Measurements from ENCODE around the gene DUSP8.
A peak's percentile ranks its signal among the peaks of the same experiment; 100 is the strongest.

Gene DUSP8

GRCh38 chr11:1553808-1554594, 18.1 kb downstream of the DUSP8 start:
- DNase-seq (ENCODE audit: low read depth, low spot score): no peak
- H3K27ac ChIP-seq: no peak overlapping the region
- no peaks in the 10 kb centered on the region for H3K36me3 ChIP-seq (ENCODE audit: insufficient read depth, low read length)
- no peak overlapping the region for H3K4me3 ChIP-seq
- TF ChIP-seq POLR2AphosphoS5 (IDR thresholded peaks at IDR 0.05; ENCODE audit: borderline replicate concordance, low read depth, low read length): no peak
- H3K9me3 ChIP-seq (ENCODE audit: low read depth, low read length): no peaks in the 10 kb centered on the region
- no peak overlapping the region for H3K9ac ChIP-seq (ENCODE audit: insufficient read length)

- H3K27ac ChIP-seq: no peak overlapping the region
These were observed 22.4 kb downstream of the DUSP8 start for GRCh38 chr11:1549338-1550330.

GRCh38 chr11:1548221-1549070, 23.6 kb downstream of the DUSP8 start:
- H3K9ac ChIP-seq (ENCODE audit: insufficient read length): no peak overlapping the region
- no peaks in the 10 kb centered on the region for H3K36me3 ChIP-seq (ENCODE audit: insufficient read depth, low read length)
- no peak overlapping the region for H3K4me3 ChIP-seq
- no peaks in the 10 kb centered on the region for H3K9me3 ChIP-seq (ENCODE audit: low read depth, low read length)
- DNase-seq (ENCODE audit: low read depth, low spot score): no peak
- TF ChIP-seq POLR2AphosphoS5 (IDR thresholded peaks at IDR 0.05; ENCODE audit: borderline replicate concordance, low read depth, low read length) (no peak), EZH2 (IDR thresholded peaks at IDR 0.05) (peak; percentile 66)
- no peak overlapping the region for H3K27ac ChIP-seq

More at GRCh38 chr11:1549338-1550330, 22.4 kb downstream of the DUSP8 start:
- no peak for TF ChIP-seq POLR2AphosphoS5 (IDR thresholded peaks at IDR 0.05; ENCODE audit: borderline replicate concordance, low read depth, low read length)
- TF ChIP-seq FOXP2 (optimal IDR thresholded peaks at IDR 0.05; ENCODE audit: control extremely low read depth, extremely low read length, insufficient read depth): no peak
- no peak for TF ChIP-seq EZH2 (IDR thresholded peaks at IDR 0.05)
- H3K4me3 ChIP-seq: no peak overlapping the region
- no peak for DNase-seq (ENCODE audit: low read depth, low spot score)
- H3K36me3 ChIP-seq (ENCODE audit: insufficient read depth, low read length): no peaks in the 10 kb centered on the region
- no peaks in the 10 kb centered on the region for H3K9me3 ChIP-seq (ENCODE audit: low read depth, low read length)
- no peak overlapping the region for H3K9ac ChIP-seq (ENCODE audit: insufficient read length)

- Histone ChIP-seq H3K9me3 (ENCODE audit: low read depth, low read length) (no peaks in the 10 kb centered on the region), H3K36me3 (ENCODE audit: insufficient read depth, low read length) (no peaks in the 10 kb centered on the region), H3K27ac (no peak overlapping the region), H3K9ac (ENCODE audit: insufficient read length) (no peak overlapping the region), H3K4me3 (no peak overlapping the region)
- TF ChIP-seq FOXP2 (optimal IDR thresholded peaks at IDR 0.05; ENCODE audit: control extremely low read depth, extremely low read length, insufficient read depth) (no peak), EZH2 (IDR thresholded peaks at IDR 0.05) (peak; percentile 58), POLR2AphosphoS5 (IDR thresholded peaks at IDR 0.05; ENCODE audit: borderline replicate concordance, low read depth, low read length) (no peak)
- no peak for DNase-seq (ENCODE audit: low read depth, low spot score)
These were observed 24.5 kb downstream of the DUSP8 start for GRCh38 chr11:1547467-1548098.

GRCh38 chr11:1546536-1547466, 25.3 kb downstream of the DUSP8 start:
- no peak overlapping the region for H3K9ac ChIP-seq (ENCODE audit: insufficient read length)
- no peak for DNase-seq (ENCODE audit: low read depth, low spot score)
- peak overlapping the region; percentile 58 for H3K4me3 ChIP-seq

GRCh38 chr11:1546077-1546535, 26.0 kb downstream of the DUSP8 start:
- Histone ChIP-seq H3K36me3 (ENCODE audit: insufficient read depth, low read length) (no peaks in the 10 kb centered on the region), H3K4me3 (no peak overlapping the region), H3K9ac (ENCODE audit: insufficient read length) (no peak overlapping the region), H3K9me3 (ENCODE audit: low read depth, low read length) (no peaks in the 10 kb centered on the region), H3K27ac (no peak overlapping the region)
- no peak for TF ChIP-seq FOXP2 (optimal IDR thresholded peaks at IDR 0.05; ENCODE audit: control extremely low read depth, extremely low read length, insufficient read depth)
- TF ChIP-seq EZH2 (IDR thresholded peaks at IDR 0.05): no peak
- no peak for TF ChIP-seq POLR2AphosphoS5 (IDR thresholded peaks at IDR 0.05; ENCODE audit: borderline replicate concordance, low read depth, low read length)
- no peak for DNase-seq (ENCODE audit: low read depth, low spot score)

More at GRCh38 chr11:1546536-1547466, 25.3 kb downstream of the DUSP8 start:
- Histone ChIP-seq H3K27ac (no peak overlapping the region), H3K36me3 (ENCODE audit: insufficient read depth, low read length) (no peaks in the 10 kb centered on the region), H3K9me3 (ENCODE audit: low read depth, low read length) (no peaks in the 10 kb centered on the region)
- TF ChIP-seq POLR2AphosphoS5 (IDR thresholded peaks at IDR 0.05; ENCODE audit: borderline replicate concordance, low read depth, low read length) (no peak), EZH2 (IDR thresholded peaks at IDR 0.05) (no peak), FOXP2 (optimal IDR thresholded peaks at IDR 0.05; ENCODE audit: control extremely low read depth, extremely low read length, insufficient read depth) (no peak)

GRCh38 chr11:1545432-1545831, 26.6 kb downstream of the DUSP8 start:
- H3K9me3 ChIP-seq (ENCODE audit: low read depth, low read length): no peaks in the 10 kb centered on the region
- DNase-seq (ENCODE audit: low read depth, low spot score): no peak
- no peaks in the 10 kb centered on the region for H3K36me3 ChIP-seq (ENCODE audit: insufficient read depth, low read length)
- TF ChIP-seq POLR2AphosphoS5 (IDR thresholded peaks at IDR 0.05; ENCODE audit: borderline replicate concordance, low read depth, low read length) (no peak), EZH2 (IDR thresholded peaks at IDR 0.05) (no peak), FOXP2 (optimal IDR thresholded peaks at IDR 0.05; ENCODE audit: control extremely low read depth, extremely low read length, insufficient read depth) (no peak)
- H3K27ac ChIP-seq: no peak overlapping the region
- H3K4me3 ChIP-seq: no peak overlapping the region
- no peak overlapping the region for H3K9ac ChIP-seq (ENCODE audit: insufficient read length)
